SK-N-SH (cell line): Measurements from ENCODE around the gene BMP7.

ENCODE experiments used
- CTCF ChIP-seq: fragments of 200-600 bp; sonication (generic); IDR thresholded peaks from 2 replicates; pipeline ENCODE4 v1.6.1; 2017; ENCODE audit warnings: antibody characterized with exemption, mild to moderate bottlenecking, moderate library complexity
- EP300 ChIP-seq, 2 experiments: IDR thresholded peaks; 2 replicates each; pipeline versions ENCODE4 v1.4.0 to v1.6.1; 2012; ENCODE audit warnings: borderline replicate concordance in 1 of 2, low read depth in 1 of 2, low read length in 1 of 2
- EZH2phosphoT487 ChIP-seq: fragments of 200-600 bp; sonication (generic); IDR thresholded peaks from 2 replicates; pipeline ENCODE4 v1.6.1; 2017; ENCODE audit warnings: low read depth, mixed run types, mild to moderate bottlenecking, antibody characterized with exemption, moderate library complexity, borderline replicate concordance
- FOSL2 ChIP-seq: IDR thresholded peaks from 2 replicates; pipeline ENCODE4 v1.4.0; 2012; ENCODE audit warnings: low read depth, mild to moderate bottlenecking, moderate library complexity, borderline replicate concordance
- FOXJ3 ChIP-seq: sonication (generic); formaldehyde crosslinking; IDR thresholded peaks from 2 replicates; pipeline ENCODE4 v1.5.1; 2020; ENCODE audit warnings: mild to moderate bottlenecking, missing genetic modification reagents
- TF ChIP-seq, protein P1 (sequence below): IDR thresholded peaks from 2 replicates; pipeline ENCODE4 v1.4.0; 2012; ENCODE audit warnings: low read depth

- TF ChIP-seq, protein P1, sequence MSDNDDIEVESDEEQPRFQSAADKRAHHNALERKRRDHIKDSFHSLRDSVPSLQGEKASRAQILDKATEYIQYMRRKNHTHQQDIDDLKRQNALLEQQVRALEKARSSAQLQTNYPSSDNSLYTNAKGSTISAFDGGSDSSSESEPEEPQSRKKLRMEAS, result no peak
- TF ChIP-seq EP300 (IDR thresholded peaks at IDR 0.05; ENCODE audit: borderline replicate concordance in 1 of 2, low read depth in 1 of 2, low read length in 1 of 2), result no peak
- TF ChIP-seq CTCF, result no peak
- no peak for TF ChIP-seq FOSL2
- no peak for TF ChIP-seq EZH2phosphoT487
- TF ChIP-seq FOXJ3 (CRISPR knock-in tag), result no peak
Measured at GRCh38 chr20:57150559-57150958, 115.9 kb downstream of the BMP7 start.
